ENCODE results near the gene MX2.

The MX2 gene

GRCh38 chr21:41425588-41425953 lies 63.7 kb downstream of the MX2 start:
- 44% methylated on average over 6 of the region's 7 CpGs for WGBS (ENCODE audit: insufficient coverage)
- ChIA-PET POLR2A (interaction anchor here (1.1 to 2.2 kb wide), 2 partner anchors 34 to 64 kb away, joined by 3 to 11 read pairs; partner anchors contain the start of gene MX2), CTCF (no interaction called here)
- Histone ChIP-seq H3K27ac (ENCODE audit: insufficient read depth in 1 of 2, low read depth in 1 of 2, low read length in 2 of 2, poor library complexity in 1 of 2, severe bottlenecking in 2 of 2) (peak overlapping the region in 1 of 2 experiments; percentile 63), H3K36me3 (ENCODE audit: control insufficient read depth in 4 of 4, insufficient read depth in 4 of 4, low read length in 3 of 4) (peaks cover 0 to 9% (median 0%) of the 10 kb centered on the region in 4 experiments), H3K4me3 (ENCODE audit: control insufficient read depth in 1 of 7, extremely low read depth in 1 of 7, insufficient read depth in 4 of 7, low read depth in 2 of 7, low read length in 6 of 7) (peak overlapping the region; percentile 50 to 88 (median 78)), H3K9me3 (ENCODE audit: control extremely low read depth in 1 of 5, control insufficient read depth in 4 of 5, insufficient read depth in 2 of 5, low read depth in 1 of 5, low read length in 4 of 5) (no peaks in the 10 kb centered on the region), H3K4me1 (ENCODE audit: control extremely low read depth in 1 of 4, control insufficient read depth in 4 of 4, insufficient read depth in 4 of 4, low read length in 3 of 4) (peaks cover 0 to 18% (median 11%) of the 10 kb centered on the region in 4 experiments), H3K27me3 (replicated peaks in 2 of 5; ENCODE audit: control insufficient read depth in 4 of 5, insufficient read depth in 5 of 5, low read length in 4 of 5) (peaks cover 0 to 3% (median 0%) of the 10 kb centered on the region in 5 experiments)
- no peak for DNase-seq

- CTCF ChIA-PET: interaction anchor here (0.7 to 1.3 kb wide), 2 partner anchors 11 to 144 kb away, joined by 3 to 5 read pairs; no protein-coding TSS in a partner anchor
- Histone ChIP-seq H3K9me3 (ENCODE audit: control extremely low read depth in 1 of 5, control insufficient read depth in 4 of 5, insufficient read depth in 2 of 5, low read depth in 1 of 5, low read length in 4 of 5) (no peaks in the 10 kb centered on the region), H3K27me3 (replicated peaks in 2 of 5; ENCODE audit: control insufficient read depth in 4 of 5, insufficient read depth in 5 of 5, low read length in 4 of 5) (peaks cover 0 to 3% (median 0%) of the 10 kb centered on the region in 5 experiments), H3K36me3 (ENCODE audit: control insufficient read depth in 4 of 4, insufficient read depth in 4 of 4, low read length in 3 of 4) (peaks cover 0 to 9% (median 0%) of the 10 kb centered on the region in 4 experiments), H3K27ac (ENCODE audit: insufficient read depth in 1 of 2, low read depth in 1 of 2, low read length in 2 of 2, poor library complexity in 1 of 2, severe bottlenecking in 2 of 2) (peak within 1 kb of the TSS in 1 of 2 experiments; percentile 63), H3K4me1 (ENCODE audit: control extremely low read depth in 1 of 4, control insufficient read depth in 4 of 4, insufficient read depth in 4 of 4, low read length in 3 of 4) (peaks cover 0 to 14% (median 9%) of the 10 kb centered on the region in 4 experiments), H3K4me3 (ENCODE audit: control insufficient read depth in 1 of 7, extremely low read depth in 1 of 7, insufficient read depth in 4 of 7, low read depth in 2 of 7, low read length in 6 of 7) (peak within 1 kb of the TSS; percentile 50 to 88 (median 78))
- DNase-seq: peak; percentile 73 to 90 (median 89)
- WGBS (ENCODE audit: insufficient coverage): under 1% methylated on average over 61 of the region's 65 CpGs
- POLR2A ChIA-PET: interaction anchor here (1.1 to 2.2 kb wide), 2 partner anchors 35 to 64 kb away, joined by 3 to 11 read pairs; partner anchors contain the start of gene MX2
Observed at GRCh38 chr21:41425954-41426675, 64.3 kb downstream of the MX2 start, which contains the start of gene MX1. TSS of gene MX1 (plus strand) at chr21:41426239. CDS start at chr21:41432071, 5,832 bp downstream.

- 22% methylated on average over 31 of the region's 41 CpGs for WGBS (ENCODE audit: insufficient coverage)
- H3K4me1 ChIP-seq (ENCODE audit: control extremely low read depth in 1 of 4, control insufficient read depth in 4 of 4, insufficient read depth in 4 of 4, low read length in 3 of 4): peaks cover 0 to 14% (median 9%) of the 10 kb centered on the region in 4 experiments
- peak overlapping the region; percentile 50 to 88 (median 78) for H3K4me3 ChIP-seq (ENCODE audit: control insufficient read depth in 1 of 7, extremely low read depth in 1 of 7, insufficient read depth in 4 of 7, low read depth in 2 of 7, low read length in 6 of 7)
- ChIA-PET POLR2A (interaction anchor here (2.2 kb wide), 1 partner anchor 65 kb away, joined by 11 read pairs; the partner anchor contains the start of gene MX2), CTCF (interaction anchor here (0.7 to 1.7 kb wide), 3 partner anchors 8 to 144 kb away, joined by 3 to 5 read pairs (median 3); no protein-coding TSS in a partner anchor)
- DNase-seq: peak in 2 of 3 donors; percentile 14 to 27
- peaks cover 0 to 3% (median 0%) of the 10 kb centered on the region in 5 experiments for H3K27me3 ChIP-seq (replicated peaks in 2 of 5; ENCODE audit: control insufficient read depth in 4 of 5, insufficient read depth in 5 of 5, low read length in 4 of 5)
- H3K27ac ChIP-seq (ENCODE audit: insufficient read depth in 1 of 2, low read depth in 1 of 2, low read length in 2 of 2, poor library complexity in 1 of 2, severe bottlenecking in 2 of 2): no peak overlapping the region
- no peaks in the 10 kb centered on the region for H3K9me3 ChIP-seq (ENCODE audit: control extremely low read depth in 1 of 5, control insufficient read depth in 4 of 5, insufficient read depth in 2 of 5, low read depth in 1 of 5, low read length in 4 of 5)
- H3K36me3 ChIP-seq (ENCODE audit: control insufficient read depth in 4 of 4, insufficient read depth in 4 of 4, low read length in 3 of 4): peaks cover 0 to 12% (median under 1%) of the 10 kb centered on the region in 4 experiments
Observed at GRCh38 chr21:41426676-41427404, 65.0 kb downstream of the MX2 start.

- POLR2A ChIA-PET: no interaction called here
- Histone ChIP-seq H3K4me3 (ENCODE audit: control insufficient read depth in 1 of 7, extremely low read depth in 1 of 7, insufficient read depth in 4 of 7, low read depth in 2 of 7, low read length in 6 of 7) (no peak overlapping the region), H3K36me3 (ENCODE audit: control insufficient read depth in 4 of 4, insufficient read depth in 4 of 4, low read length in 3 of 4) (peaks cover 0 to 20% (median 2%) of the 10 kb centered on the region in 4 experiments), H3K9me3 (ENCODE audit: control extremely low read depth in 1 of 5, control insufficient read depth in 4 of 5, insufficient read depth in 2 of 5, low read depth in 1 of 5, low read length in 4 of 5) (no peaks in the 10 kb centered on the region), H3K4me1 (ENCODE audit: control extremely low read depth in 1 of 4, control insufficient read depth in 4 of 4, insufficient read depth in 4 of 4, low read length in 3 of 4) (peaks cover 0 to 14% (median 9%) of the 10 kb centered on the region in 4 experiments), H3K27me3 (replicated peaks in 2 of 5; ENCODE audit: control insufficient read depth in 4 of 5, insufficient read depth in 5 of 5, low read length in 4 of 5) (peaks cover 0 to 3% (median 0%) of the 10 kb centered on the region in 5 experiments), H3K27ac (ENCODE audit: insufficient read depth in 1 of 2, low read depth in 1 of 2, low read length in 2 of 2, poor library complexity in 1 of 2, severe bottlenecking in 2 of 2) (no peak overlapping the region)
- no peak for DNase-seq
- CTCF ChIA-PET: interaction anchor here (1.3 to 1.7 kb wide), 2 partner anchors 9 to 145 kb away, joined by 3 to 5 read pairs; no protein-coding TSS in a partner anchor
- WGBS (ENCODE audit: insufficient coverage): 98% methylated on average over 6 of the region's 8 CpGs
Observed at GRCh38 chr21:41427556-41427955, 65.7 kb downstream of the MX2 start.

- Histone ChIP-seq H3K27ac (ENCODE audit: insufficient read depth in 1 of 2, low read depth in 1 of 2, low read length in 2 of 2, poor library complexity in 1 of 2, severe bottlenecking in 2 of 2) (no peak overlapping the region), H3K4me3 (ENCODE audit: control insufficient read depth in 1 of 7, extremely low read depth in 1 of 7, insufficient read depth in 4 of 7, low read depth in 2 of 7, low read length in 6 of 7) (no peak overlapping the region), H3K9me3 (ENCODE audit: control extremely low read depth in 1 of 5, control insufficient read depth in 4 of 5, insufficient read depth in 2 of 5, low read depth in 1 of 5, low read length in 4 of 5) (peaks cover 0 to 1% (median 0%) of the 10 kb centered on the region in 5 experiments), H3K27me3 (replicated peaks in 2 of 5; ENCODE audit: control insufficient read depth in 4 of 5, insufficient read depth in 5 of 5, low read length in 4 of 5) (peaks cover 0 to 3% (median 0%) of the 10 kb centered on the region in 5 experiments), H3K4me1 (ENCODE audit: control extremely low read depth in 1 of 4, control insufficient read depth in 4 of 4, insufficient read depth in 4 of 4, low read length in 3 of 4) (peaks cover 0 to 14% (median 9%) of the 10 kb centered on the region in 4 experiments), H3K36me3 (ENCODE audit: control insufficient read depth in 4 of 4, insufficient read depth in 4 of 4, low read length in 3 of 4) (peaks cover 0 to 27% (median 4%) of the 10 kb centered on the region in 4 experiments)
- ChIA-PET CTCF (interaction anchor here (1.7 kb wide), 1 partner anchor 10 kb away, joined by 3 read pairs; no protein-coding TSS in a partner anchor), POLR2A (no interaction called here)
- WGBS (ENCODE audit: insufficient coverage): over 99% methylated on average over 8 of the region's 8 CpGs
- DNase-seq: no peak
Observed at GRCh38 chr21:41428311-41428710, 66.5 kb downstream of the MX2 start.

- Histone ChIP-seq H3K9me3 (ENCODE audit: control extremely low read depth in 1 of 5, control insufficient read depth in 4 of 5, insufficient read depth in 2 of 5, low read depth in 1 of 5, low read length in 4 of 5) (peaks cover 0 to 3% (median 0%) of the 10 kb centered on the region in 5 experiments), H3K4me1 (ENCODE audit: control extremely low read depth in 1 of 4, control insufficient read depth in 4 of 4, insufficient read depth in 4 of 4, low read length in 3 of 4) (peaks cover 0 to 14% (median 9%) of the 10 kb centered on the region in 4 experiments), H3K36me3 (ENCODE audit: control insufficient read depth in 4 of 4, insufficient read depth in 4 of 4, low read length in 3 of 4) (peaks cover 0 to 31% (median 6%) of the 10 kb centered on the region in 4 experiments), H3K27ac (ENCODE audit: insufficient read depth in 1 of 2, low read depth in 1 of 2, low read length in 2 of 2, poor library complexity in 1 of 2, severe bottlenecking in 2 of 2) (no peak overlapping the region), H3K27me3 (replicated peaks in 2 of 5; ENCODE audit: control insufficient read depth in 4 of 5, insufficient read depth in 5 of 5, low read length in 4 of 5) (peaks cover 0 to 3% (median 0%) of the 10 kb centered on the region in 5 experiments), H3K4me3 (ENCODE audit: control insufficient read depth in 1 of 7, extremely low read depth in 1 of 7, insufficient read depth in 4 of 7, low read depth in 2 of 7, low read length in 6 of 7) (no peak overlapping the region)
- POLR2A ChIA-PET: no interaction called here
- CTCF ChIA-PET: interaction anchor here (0.8 kb wide), 1 partner anchor 27 kb away, joined by 3 read pairs; no protein-coding TSS in a partner anchor
- WGBS (ENCODE audit: insufficient coverage): 98% methylated on average over 6 of the region's 6 CpGs
- no peak for DNase-seq
Observed at GRCh38 chr21:41428847-41429246, 67.0 kb downstream of the MX2 start.

Measured in common myeloid progenitor, CD34-positive (primary cell).